ENCODE measurements around the gene PCSK6. TPM values are rescaled to one million over a fixed set of nuclear protein-coding genes. Genes with fewer than 3 reads are reported as not detected.

Gene PCSK6
- total RNA-seq, 1 experiment from 2014 or later, result 10.6 TPM

- no peaks in the 10 kb centered on the region for H3K36me3 ChIP-seq (ENCODE audit: control insufficient read depth, insufficient read depth, low read length)
- POLR2A ChIA-PET, result no interaction called here
- BruUV-seq (replicated peaks), result no TSS peak
- no peaks in the 10 kb centered on the region for H3K9me3 ChIP-seq (ENCODE audit: control insufficient read depth, insufficient read depth, low read depth, low read length)
- peak; percentile 81 for ATAC-seq
- no peak for TF ChIP-seq TCF7L2 (IDR thresholded peaks at IDR 0.05; ENCODE audit: low read depth, low read length)
- no peak for TF ChIP-seq REST (IDR thresholded peaks at IDR 0.05; ENCODE audit: insufficient read depth in 1 of 2, low read depth in 2 of 2, low read length in 1 of 2)
- TF ChIP-seq SIN3A (IDR thresholded peaks at IDR 0.05; ENCODE audit: borderline replicate concordance, insufficient read depth, low read depth, low read length), result no peak
- intact Hi-C loops (cut with micrococcal nuclease; ENCODE audit: unreplicated experiment), result no loop called here
- peaks cover 6% of the 10 kb centered on the region; the same call in 1 of the 2 replicates for H3K4me1 ChIP-seq (ENCODE audit: control insufficient read depth, insufficient read depth, low read length)
- no peak for DNase-seq (ENCODE audit: low read depth, low spot score)
- H3K27ac ChIP-seq (ENCODE audit: low read length), result peak overlapping the region; percentile 72
- H3K27me3 ChIP-seq (ENCODE audit: control insufficient read depth, insufficient read depth, low read length), result no peaks in the 10 kb centered on the region; the same call in 1 of the 2 replicates
- in situ Hi-C loops (cut with HindIII; ENCODE audit: low pct_unique_long_range_greater_than_20kb, low sequenced_read_pairs), result no loop called here
- CTCF ChIA-PET, result no interaction called here
- peak overlapping the region in 1 of 2 experiments; percentile 20; a peak in 1 of 4 replicates for H3K4me3 ChIP-seq (ENCODE audit: low read depth in 2 of 2, low read length in 2 of 2)
Observed at GRCh38 chr15:101469520-101470288, 19.8 kb downstream of the PCSK6 start.

GRCh38 chr15:101466188-101466587 lies 23.3 kb downstream of the PCSK6 start:
- H3K4me3 ChIP-seq (ENCODE audit: low read depth in 2 of 2, low read length in 2 of 2), result no peak overlapping the region
- no peaks in the 10 kb centered on the region for H3K9me3 ChIP-seq (ENCODE audit: control insufficient read depth, insufficient read depth, low read depth, low read length)
- CTCF ChIA-PET, result no interaction called here
- peaks cover 6% of the 10 kb centered on the region; the same call in 1 of the 2 replicates for H3K4me1 ChIP-seq (ENCODE audit: control insufficient read depth, insufficient read depth, low read length)
- no peak for TF ChIP-seq SIN3A (IDR thresholded peaks at IDR 0.05; ENCODE audit: borderline replicate concordance, insufficient read depth, low read depth, low read length)
- TF ChIP-seq TCF7L2 (IDR thresholded peaks at IDR 0.05; ENCODE audit: low read depth, low read length), result no peak
- no peak for TF ChIP-seq REST (IDR thresholded peaks at IDR 0.05; ENCODE audit: insufficient read depth in 1 of 2, low read depth in 2 of 2, low read length in 1 of 2)
- no peak for TF ChIP-seq POLR2AphosphoS5 (IDR thresholded peaks at IDR 0.05; ENCODE audit: low read depth, low read length)
- TF ChIP-seq CTCF (IDR thresholded peaks at IDR 0.05), result no peak
- no peaks in the 10 kb centered on the region; the same call in 1 of the 2 replicates for H3K27me3 ChIP-seq (ENCODE audit: control insufficient read depth, insufficient read depth, low read length)
- in situ Hi-C loops (cut with HindIII; ENCODE audit: low pct_unique_long_range_greater_than_20kb, low sequenced_read_pairs) (no loop called here), intact Hi-C loops (cut with micrococcal nuclease; ENCODE audit: unreplicated experiment) (no loop called here)
- DNase-seq (ENCODE audit: low read depth, low spot score) (no peak), ATAC-seq (no peak)
- BruUV-seq (replicated peaks), result no TSS peak
- H3K36me3 ChIP-seq (ENCODE audit: control insufficient read depth, insufficient read depth, low read length), result no peaks in the 10 kb centered on the region
- no peak overlapping the region for H3K27ac ChIP-seq (ENCODE audit: low read length)
- POLR2A ChIA-PET, result no interaction called here

Measured in Panc1 (cell line).